GM08714 (cell line): Measurements from ENCODE around the gene FMN1.

ENCODE experiments used
- H3K4me3 ChIP-seq: fragments of 200-500 bp; sonication (Bioruptor generic); 2 replicates; pipeline ENCODE4 v1.5.1; 2014; ENCODE audit warnings: mild to moderate bottlenecking, low read length, inconsistent platforms
- ZNF274 ChIP-seq: IDR thresholded peaks from 2 replicates; pipeline ENCODE4 v1.6.1; 2012; ENCODE audit warnings: mild to moderate bottlenecking, low read depth, low read length

Gene FMN1

DNA sequence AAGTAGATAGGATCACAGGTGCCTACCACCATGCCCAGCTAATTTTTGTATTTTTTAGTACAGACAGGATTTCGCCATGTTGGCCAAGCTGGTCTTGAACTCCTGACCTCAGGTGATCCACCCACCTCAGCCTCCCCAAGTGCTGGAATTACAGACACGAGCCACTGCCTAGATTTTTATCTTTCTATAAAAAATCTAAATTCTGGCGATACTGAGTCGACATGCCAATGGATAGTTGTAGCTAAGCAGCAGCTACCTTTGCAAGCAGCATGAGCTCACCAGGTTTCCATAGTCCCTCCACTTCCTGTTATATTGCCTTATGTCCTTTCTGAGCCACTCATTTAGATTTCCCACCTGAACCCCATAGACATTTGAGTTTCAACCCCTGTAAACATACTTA, 13.1 kb upstream of the FMN1 start:
- no peak for TF ChIP-seq ZNF274
- H3K4me3 ChIP-seq: no peak overlapping the region

DNA sequence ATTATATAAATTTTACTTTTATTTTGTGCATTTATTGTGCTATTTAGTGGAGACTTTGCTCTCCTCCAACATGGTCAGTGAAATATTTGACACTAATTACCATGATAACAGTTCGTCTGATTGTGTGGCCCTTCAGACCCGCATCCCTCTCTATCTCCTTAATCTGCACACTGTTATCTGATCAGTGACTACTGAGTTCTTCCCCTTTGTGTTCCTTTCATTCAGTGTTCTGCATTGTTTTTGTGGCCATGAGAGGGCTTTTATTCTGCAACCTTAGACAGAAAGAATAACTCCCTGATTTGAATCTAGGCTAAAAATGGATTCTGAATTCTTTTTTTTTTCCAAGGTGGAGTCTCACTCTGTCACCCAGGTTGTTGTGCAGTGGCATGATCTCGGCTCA, 11.9 kb upstream of the FMN1 start:
- H3K4me3 ChIP-seq: no peak overlapping the region
- TF ChIP-seq ZNF274: no peak

DNA sequence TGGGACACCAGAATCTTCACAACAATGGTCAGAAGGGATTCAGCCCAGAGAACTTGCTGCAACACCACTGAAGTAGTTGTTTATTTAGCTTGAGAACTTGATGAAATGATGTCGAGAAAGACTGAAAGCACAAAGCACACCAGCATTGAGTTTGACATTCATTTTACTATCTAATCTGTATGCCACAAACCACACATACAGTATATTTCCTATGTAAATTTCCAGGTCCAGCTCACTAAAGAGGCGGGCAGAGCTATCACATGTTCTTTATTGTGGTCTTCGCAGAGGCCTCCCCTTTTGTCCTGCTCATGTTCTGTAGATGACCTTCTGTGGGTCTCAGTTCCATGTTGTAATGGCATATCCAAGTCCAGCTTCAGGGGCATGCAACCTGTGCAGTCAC, 10.4 kb upstream of the FMN1 start:
- no peak overlapping the region for H3K4me3 ChIP-seq
- no peak for TF ChIP-seq ZNF274

DNA sequence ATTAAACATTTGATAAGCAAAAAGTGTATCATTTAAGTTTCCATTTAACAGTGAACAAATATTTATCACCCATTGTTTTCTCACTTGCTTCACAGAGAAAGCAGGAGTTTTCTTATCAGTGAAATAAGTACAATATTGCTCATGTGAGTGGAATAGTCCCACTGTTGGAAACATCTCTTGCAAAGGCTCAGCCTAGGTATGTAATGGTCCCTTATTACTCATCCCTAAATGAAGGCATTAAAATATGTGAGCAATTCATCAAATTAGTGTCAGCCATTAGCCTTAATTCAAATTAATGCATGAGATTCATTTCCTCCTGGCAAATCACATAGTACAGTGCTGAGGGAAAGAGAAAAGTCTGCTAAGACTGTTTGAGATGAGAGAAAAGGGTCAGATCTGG, 9.6 kb upstream of the FMN1 start:
- TF ChIP-seq ZNF274: no peak
- no peak overlapping the region for H3K4me3 ChIP-seq

DNA sequence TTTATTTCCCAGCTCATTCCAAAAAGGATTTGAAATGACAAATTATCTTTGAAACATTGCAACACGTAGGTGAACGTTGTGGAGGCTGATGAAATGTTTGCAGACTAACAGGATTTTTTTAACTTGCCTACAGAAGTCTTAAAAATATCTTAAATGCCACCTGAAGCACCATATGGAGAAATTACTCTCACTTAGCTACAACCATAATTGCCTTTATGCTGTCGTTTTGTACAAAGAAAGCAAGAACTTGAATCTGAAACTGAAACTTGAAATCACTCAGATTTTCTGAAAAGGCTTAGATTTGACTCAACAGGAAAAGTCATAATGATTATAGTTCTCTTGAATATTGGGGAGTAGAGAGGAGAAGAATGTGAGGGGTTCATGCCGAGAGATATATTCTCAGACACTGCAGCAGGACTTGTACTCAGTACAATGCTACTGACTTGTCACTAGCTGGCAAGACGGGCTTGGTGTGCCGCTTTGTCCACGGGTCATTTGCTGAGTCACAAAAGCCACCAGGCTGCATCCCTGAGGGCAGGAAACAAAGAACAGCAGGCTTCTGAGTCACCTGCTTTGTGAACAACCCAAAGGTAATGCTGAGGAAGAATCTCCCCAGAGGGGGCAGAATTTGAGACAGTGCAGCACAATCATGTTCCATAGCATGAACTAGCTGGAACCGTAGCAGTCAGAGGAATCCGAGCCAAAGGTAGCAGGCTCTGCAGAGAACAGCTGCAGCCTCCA, 7.1 kb upstream of the FMN1 start:
- TF ChIP-seq ZNF274: no peak
- H3K4me3 ChIP-seq: peak overlapping the region; percentile 37; the same call in 1 of the 2 replicates

DNA sequence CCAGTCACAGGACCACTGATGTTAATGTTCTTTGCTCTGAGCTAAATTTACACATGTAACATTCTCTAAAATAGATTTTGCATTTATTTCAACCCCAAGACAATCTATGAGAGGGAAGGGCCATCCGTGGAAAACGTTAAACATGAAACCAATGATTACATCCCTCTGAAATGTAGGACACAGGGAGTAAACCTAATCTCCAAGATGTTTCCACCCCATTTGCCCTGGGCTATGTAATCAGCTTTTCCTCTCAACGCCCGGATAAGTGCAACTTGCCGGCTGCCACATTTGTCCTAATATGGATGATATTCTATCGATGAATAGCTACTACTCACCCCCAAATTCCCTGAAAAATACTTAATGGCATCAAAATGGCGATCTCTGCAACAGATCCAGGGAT, 6.4 kb upstream of the FMN1 start:
- no peak overlapping the region for H3K4me3 ChIP-seq
- no peak for TF ChIP-seq ZNF274

DNA sequence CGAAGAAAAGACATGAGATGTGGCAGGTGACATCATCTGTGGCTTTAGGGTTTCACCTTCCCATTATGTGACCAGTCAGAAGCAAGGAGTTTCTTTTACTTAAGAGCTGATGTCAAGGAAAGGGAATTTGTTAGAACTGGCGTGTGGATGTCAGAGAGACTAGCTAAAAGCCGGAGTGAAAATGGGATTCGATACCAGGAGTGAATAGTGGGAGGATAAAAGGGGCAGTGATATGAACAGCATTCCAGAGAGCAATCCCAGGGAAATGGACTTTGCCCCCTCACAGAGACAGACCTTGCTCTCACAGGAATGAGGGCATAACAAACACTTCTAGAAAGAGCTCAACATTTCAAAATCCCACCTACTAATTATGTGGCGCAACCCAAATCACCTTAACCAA, 5.9 kb upstream of the FMN1 start:
- H3K4me3 ChIP-seq: no peak overlapping the region
- TF ChIP-seq ZNF274: no peak

DNA sequence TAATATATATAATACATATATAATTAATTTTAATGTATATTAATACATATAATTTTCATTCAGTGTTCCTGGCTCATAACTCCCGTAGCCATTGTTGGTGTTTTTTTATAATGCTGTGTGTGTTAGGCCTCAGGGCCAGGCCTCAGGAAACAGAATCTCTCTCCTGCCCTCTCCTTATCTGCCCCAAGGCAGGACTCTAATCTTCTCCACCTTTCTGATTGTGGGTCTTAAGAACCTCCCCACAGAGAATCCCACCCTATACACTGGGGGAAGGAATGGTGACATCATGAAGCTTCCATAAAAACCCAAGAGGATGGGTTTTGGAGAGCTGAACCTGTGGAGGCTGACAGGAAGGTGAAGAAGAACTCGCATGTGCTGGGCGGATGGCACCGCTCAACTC, 4.0 kb upstream of the FMN1 start:
- H3K4me3 ChIP-seq: no peak overlapping the region
- no peak for TF ChIP-seq ZNF274

DNA sequence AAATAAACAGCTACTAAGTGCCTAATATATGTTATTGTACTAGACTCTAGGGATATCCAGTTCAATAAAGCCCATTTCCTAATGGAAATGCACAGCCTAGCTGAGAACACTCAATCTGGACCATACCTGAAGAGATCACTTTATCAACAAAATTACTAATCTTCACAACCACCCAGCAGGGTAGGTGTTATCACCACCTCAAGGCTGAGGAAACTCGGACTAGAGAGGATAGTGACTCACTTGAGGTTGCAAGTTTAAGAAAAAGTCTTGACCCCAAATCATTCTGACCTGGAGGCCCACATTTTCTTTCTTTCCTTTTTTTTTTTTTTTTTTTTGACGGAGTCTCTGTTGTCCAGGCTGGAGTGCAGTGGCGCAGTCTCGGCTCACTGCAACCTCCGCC, 3.1 kb upstream of the FMN1 start:
- TF ChIP-seq ZNF274: no peak
- H3K4me3 ChIP-seq: no peak overlapping the region

DNA sequence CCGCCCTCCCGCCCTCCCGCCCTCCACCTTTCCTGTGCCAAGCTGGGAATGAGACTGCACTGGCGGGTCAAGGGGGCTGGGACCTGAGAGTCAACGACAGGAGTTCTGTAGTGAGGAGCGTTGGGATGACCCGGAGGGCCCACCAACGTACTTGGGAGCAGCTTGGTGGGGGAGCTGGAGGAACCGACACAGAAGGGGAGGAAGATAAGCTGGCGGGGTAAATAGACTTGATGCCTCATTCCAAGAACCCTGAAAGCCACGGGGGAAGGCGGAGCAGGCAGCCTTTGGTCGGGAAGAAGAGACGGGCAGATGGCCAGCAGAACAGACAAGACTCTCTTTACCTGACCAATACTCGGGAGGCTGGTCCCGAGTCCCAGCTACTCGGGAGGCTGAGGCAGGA, 277 bp downstream of the FMN1 start:
- H3K4me3 ChIP-seq: peak overlapping the region; percentile 20; the same call in 1 of the 2 replicates
- no peak for TF ChIP-seq ZNF274

DNA sequence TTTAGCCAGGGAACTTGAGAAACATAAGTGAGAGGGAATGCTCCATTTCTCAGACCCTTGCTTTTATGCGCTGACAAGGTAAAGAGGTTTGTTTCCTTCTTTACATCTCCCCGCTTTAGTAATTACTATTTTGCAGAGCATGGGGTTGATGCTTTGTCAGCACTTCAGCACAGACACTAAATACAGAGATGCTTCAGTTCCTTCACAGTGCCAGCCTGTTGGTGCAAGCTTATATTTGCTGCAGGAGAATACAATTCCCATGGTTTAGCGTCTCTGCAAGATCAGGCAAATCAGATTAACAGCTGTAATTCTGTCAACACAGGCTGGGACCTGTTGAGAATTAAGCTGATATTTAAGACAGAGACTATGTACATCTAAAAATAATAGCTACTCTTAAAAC, 2.9 kb downstream of the FMN1 start:
- H3K4me3 ChIP-seq: no peak overlapping the region
- TF ChIP-seq ZNF274: no peak

DNA sequence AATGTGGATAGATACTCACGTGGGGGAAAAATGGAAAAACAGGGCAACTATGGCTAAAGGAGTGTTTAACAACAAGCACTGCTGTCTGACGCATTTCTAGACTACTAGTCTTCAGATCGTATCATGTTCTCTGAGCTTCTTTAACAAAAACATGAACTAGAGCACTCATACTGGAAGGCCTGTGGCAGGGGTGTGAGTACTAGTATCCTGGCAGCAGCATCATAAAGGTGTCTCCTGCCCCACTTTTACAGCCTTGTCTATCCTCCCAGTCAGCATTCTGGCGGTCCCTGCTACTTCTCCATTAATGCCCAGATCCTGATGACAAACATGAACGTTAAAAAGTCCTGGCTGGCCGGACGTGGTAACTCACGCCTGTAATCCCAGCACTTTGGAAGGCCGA, 4.0 kb downstream of the FMN1 start:
- H3K4me3 ChIP-seq: no peak overlapping the region
- no peak for TF ChIP-seq ZNF274

DNA sequence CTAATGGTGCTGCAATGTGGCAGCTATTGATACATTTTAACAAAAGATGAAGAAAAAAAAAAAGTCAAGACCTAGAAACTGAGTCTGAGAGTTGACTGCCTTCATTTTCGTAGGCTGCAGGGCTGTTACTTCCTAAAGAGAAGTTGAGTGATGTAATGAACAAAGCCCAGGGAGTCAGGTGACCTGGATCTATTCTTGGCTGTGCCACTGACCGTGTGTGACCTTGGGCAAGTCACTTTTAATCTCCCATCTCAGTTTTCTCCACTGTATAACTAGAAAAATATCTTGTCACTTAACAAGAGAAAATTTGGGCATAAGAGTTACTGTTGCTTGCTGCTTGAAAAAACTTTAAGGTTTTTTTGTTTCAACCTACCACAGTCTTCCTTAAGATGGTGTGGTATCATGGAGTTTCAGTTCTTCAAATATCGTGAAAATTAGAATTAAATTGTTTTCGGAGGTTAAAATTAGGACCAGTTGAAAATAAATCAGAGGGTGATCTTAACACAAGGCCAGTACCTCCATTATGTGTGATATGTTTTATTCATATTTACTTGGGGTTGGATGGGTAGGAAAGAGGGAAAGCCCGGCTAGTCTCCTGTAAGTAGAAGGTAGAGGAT, 5.8 kb downstream of the FMN1 start:
- TF ChIP-seq ZNF274: no peak
- H3K4me3 ChIP-seq: no peak overlapping the region

DNA sequence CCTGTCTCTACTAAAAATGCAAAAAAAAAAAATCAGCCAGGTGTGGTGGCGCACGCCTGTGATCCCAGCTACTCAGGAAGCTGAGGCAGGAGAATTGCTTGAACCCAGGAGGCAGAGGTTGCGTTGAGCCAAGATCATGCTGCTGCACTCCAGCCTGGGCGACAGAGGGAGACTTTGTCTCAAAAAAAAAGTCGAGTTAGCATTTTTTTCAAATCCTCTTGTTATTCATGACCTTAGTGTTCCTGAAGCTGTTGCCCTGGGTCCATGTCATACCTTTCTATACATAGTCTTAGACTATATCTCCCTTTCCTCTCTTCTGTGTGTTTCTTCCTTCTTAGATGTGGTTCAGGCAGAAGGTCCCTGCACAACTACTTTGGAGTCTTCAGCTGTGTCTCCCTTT, 6.4 kb downstream of the FMN1 start:
- no peak for TF ChIP-seq ZNF274

DNA sequence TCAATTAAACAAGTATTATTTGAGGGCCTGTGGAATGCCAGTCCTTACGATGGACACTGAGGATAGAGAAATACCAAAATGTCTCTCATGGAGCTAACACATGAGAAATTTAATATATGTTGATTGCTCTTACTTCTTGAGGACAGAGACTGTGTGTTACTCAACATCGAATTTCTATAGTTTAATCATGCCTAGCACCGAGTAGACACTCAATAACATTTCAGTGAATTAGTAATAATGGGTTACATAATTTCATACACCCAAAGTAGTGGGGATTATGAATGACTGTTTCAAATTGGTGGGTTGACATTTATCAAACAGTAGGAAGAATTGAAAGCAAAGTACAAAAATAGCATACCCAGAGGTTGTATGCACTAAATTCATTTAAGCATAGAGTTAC, 11.2 kb downstream of the FMN1 start:
- TF ChIP-seq ZNF274: no peak

More for the DNA sequence above, 6.4 kb downstream of the FMN1 start:
- no peak overlapping the region for H3K4me3 ChIP-seq

DNA sequence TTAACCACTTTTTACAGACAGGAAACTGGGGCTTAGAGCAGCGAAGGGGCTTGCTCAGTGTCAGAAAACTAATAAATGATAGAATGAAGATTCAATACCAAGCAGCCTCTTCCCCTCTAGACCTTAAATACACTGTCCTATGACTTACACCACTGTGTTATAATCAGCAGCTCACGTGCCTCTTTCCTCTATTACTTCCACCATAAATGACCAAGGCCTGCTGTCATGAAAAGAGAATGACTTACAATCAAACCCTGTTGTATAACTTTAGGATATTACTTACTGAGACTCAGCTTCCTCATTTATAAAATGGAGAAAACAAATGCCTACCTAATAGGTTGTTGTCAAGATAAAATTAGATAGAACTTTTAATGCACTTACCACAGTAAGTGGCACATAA, 11.6 kb downstream of the FMN1 start:
- no peak for TF ChIP-seq ZNF274

More for the DNA sequence above, 11.2 kb downstream of the FMN1 start:
- H3K4me3 ChIP-seq: no peak overlapping the region

More for the DNA sequence above, 11.6 kb downstream of the FMN1 start:
- no peak overlapping the region for H3K4me3 ChIP-seq
